Endothelial cell of umbilical vein (primary cell): ENCODE data around the gene PFN3. TPM values are rescaled to one million over a fixed set of nuclear protein-coding genes. Genes with fewer than 3 reads are reported as not detected.

Experiments used
- BruUV-seq: library from RNA; stranded (reverse); fragments of 400-500 nt; replicated peaks from 2 replicates; lab custom pipeline; 2021; lab: Mats Ljungman, UMichigan
- CTCF ChIA-PET: fragments of 300-600, 350-600 bp; sonication (Branson Sonifier 250); formaldehyde crosslinking; loops from one replicate; lab custom pipeline; 2021; ENCODE audit warnings: antibody characterized with exemption, inconsistent platforms; lab: Charles Lee
- POLR2A ChIA-PET: fragments of 300-600, 350-600 bp; sonication (Branson Sonifier 250); formaldehyde crosslinking; loops from one replicate; lab custom pipeline; 2021; ENCODE audit warnings: antibody characterized with exemption, inconsistent platforms; lab: Charles Lee
- DNase-seq: peaks from one replicate; pipeline ENCODE4 v3.0.0-alpha.2; 2011; ENCODE audit warnings: low read depth, low spot score
- FAIRE-seq: peaks from 2 replicates; lab custom pipeline; 2011; peaks lifted over from hg19 to GRCh38; lab: Jason Lieb, UNC
- H2AFZ ChIP-seq: 2 replicates; pipeline ENCODE4 v1.6.0; 2012; ENCODE audit warnings: low read depth, low read length, control low read depth, inconsistent platforms
- H3K27ac ChIP-seq: 2 replicates; pipeline ENCODE4 v1.5.1; 2011; ENCODE audit warnings: low read depth, mild to moderate bottlenecking, control low read depth, low read length, moderate library complexity; ENCODE audit not compliant: insufficient read depth
- H3K27me3 ChIP-seq, 2 experiments: 2 replicates each; pipeline versions ENCODE4 v1.6.0 to v1.6.1; 2011; ENCODE audit warnings: low read length in 2 of 2, mixed read lengths in 1 of 2; ENCODE audit not compliant: control insufficient read depth in 2 of 2, insufficient read depth in 2 of 2
- H3K36me3 ChIP-seq, 2 experiments: 2 replicates in 1 of 2; 3 replicates in 1 of 2; pipeline ENCODE4 v1.5.1; 2011; ENCODE audit warnings: low read length in 2 of 2, mild to moderate bottlenecking in 1 of 2, moderate library complexity in 1 of 2; ENCODE audit not compliant: control insufficient read depth in 2 of 2, insufficient read depth in 2 of 2; ENCODE audit errors: extremely low read depth in 1 of 2
- H3K4me1 ChIP-seq: 3 replicates; pipeline ENCODE4 v1.5.1; 2011; ENCODE audit warnings: mild to moderate bottlenecking, low read length; ENCODE audit not compliant: control insufficient read depth, insufficient read depth; ENCODE audit errors: extremely low read depth
- H3K4me2 ChIP-seq: 2 replicates; pipeline ENCODE4 v1.6.1; 2011; ENCODE audit warnings: low read length, control low read depth, mixed read lengths; ENCODE audit not compliant: insufficient read depth
- H3K4me3 ChIP-seq, 3 experiments: fragments of 200-600 bp in 1 of 3; sonication (generic), shearing (Covaris generic) in 1 of 3; replicated peaks in 1 of 3; 2 replicates each; pipeline ENCODE4 v1.5.1; 2011 to 2016; ENCODE audit warnings: control low read depth in 3 of 3, low read length in 3 of 3, mild to moderate bottlenecking in 2 of 3, inconsistent platforms in 1 of 3, low read depth in 1 of 3, moderate library complexity in 1 of 3; ENCODE audit not compliant: insufficient read depth in 1 of 3
- H3K79me2 ChIP-seq: 2 replicates; pipeline ENCODE4 v1.6.0; 2012; ENCODE audit warnings: low read length, inconsistent platforms; ENCODE audit not compliant: control insufficient read depth, insufficient read depth
- H3K9ac ChIP-seq: replicated peaks from 2 replicates; pipeline ENCODE3; 2011; ENCODE audit warnings: low read length, control low read depth; ENCODE audit not compliant: insufficient read depth; ENCODE audit errors: extremely low read depth
- H3K9me1 ChIP-seq: replicated peaks from 3 replicates; pipeline ENCODE4 v1.6.0; 2011; ENCODE audit warnings: mild to moderate bottlenecking, low read length; ENCODE audit not compliant: control insufficient read depth, insufficient read depth; ENCODE audit errors: extremely low read depth
- H3K9me3 ChIP-seq: replicated peaks from 2 replicates; pipeline ENCODE4 v1.5.1; 2012; ENCODE audit warnings: low read length, inconsistent platforms; ENCODE audit not compliant: control insufficient read depth, insufficient read depth
- H4K20me1 ChIP-seq: replicated peaks from 2 replicates; pipeline ENCODE3; 2011; ENCODE audit warnings: mild to moderate bottlenecking, low read length; ENCODE audit not compliant: control insufficient read depth, insufficient read depth; ENCODE audit errors: extremely low read depth
- EZH2 ChIP-seq: IDR thresholded peaks from 2 replicates; pipeline ENCODE4 v1.6.1; 2012; ENCODE audit warnings: borderline replicate concordance, low read depth, mild to moderate bottlenecking, moderate library complexity, low read length, inconsistent platforms; ENCODE audit not compliant: severe bottlenecking
- FOS ChIP-seq: IDR thresholded peaks from 2 replicates; pipeline ENCODE4 v1.6.1; 2011; ENCODE audit warnings: mild to moderate bottlenecking, low read length, moderate library complexity, borderline replicate concordance; ENCODE audit not compliant: insufficient read depth
- GATA2 ChIP-seq: IDR thresholded peaks from 2 replicates; pipeline ENCODE4 v1.7.0; 2011; ENCODE audit warnings: low read depth, mild to moderate bottlenecking, moderate library complexity, mixed read lengths, low read length; ENCODE audit not compliant: insufficient read length, insufficient read depth
- JUN ChIP-seq: IDR thresholded peaks from 2 replicates; pipeline ENCODE4 v1.6.1; 2011; ENCODE audit warnings: borderline replicate concordance, low read depth; ENCODE audit not compliant: insufficient read length, insufficient read depth
- MYC ChIP-seq: IDR thresholded peaks from one replicate; pipeline ENCODE4 v1.6.1; 2011; ENCODE audit warnings: mild to moderate bottlenecking, low read depth, low read length
- POLR2A ChIP-seq: IDR thresholded peaks from 2 replicates; pipeline ENCODE4 v1.6.1; 2012; ENCODE audit warnings: low read depth, mild to moderate bottlenecking, control low read depth, low read length
- POLR2AphosphoS5 ChIP-seq: IDR thresholded peaks from 2 replicates; pipeline ENCODE4 v1.6.1; 2012; ENCODE audit warnings: low read depth, mild to moderate bottlenecking, control low read depth, low read length, moderate library complexity; ENCODE audit not compliant: insufficient read depth
- dilution Hi-C: fragments of 300-500 bp; cut with MboI; formaldehyde crosslinking; loops from one replicate; pipeline ENCODE4 v1.15.0; 2019; ENCODE audit warnings: low sequenced_read_pairs; ENCODE audit not compliant: extremely low pct_ligation_motif_present
- intact Hi-C: fragments of 100-400 bp; cut with micrococcal nuclease; formaldehyde crosslinking; loops from one replicate; pipeline ENCODE4 v1.10.0; 2022
- polyA plus RNA-seq, 4 experiments: library from polyadenylated mRNA; depleted of rRNA in 3 of 4; stranded (reverse) in 3 of 4; unstranded in 1 of 4; fragments of >200 nt; gene quantifications; 2 replicates each; pipeline versions ENCODE4 v1.2.1 to v1.2.3, GENCODE V29; 2011 to 2012; ENCODE audit warnings: missing spikeins in 1 of 4
- total RNA-seq: library from RNA; stranded (reverse); gene quantifications from 2 replicates; pipeline ENCODE4 v1.2.3, GENCODE V29; 2021
- TF ChIP-seq, protein P1 (sequence below): IDR thresholded peaks from 2 replicates; pipeline ENCODE4 v1.6.1; 2011; ENCODE audit not compliant: insufficient read depth, insufficient read length
- TF ChIP-seq, protein P2 (sequence below), 2 donors: IDR thresholded peaks; 1 replicate in 1 of 2; 2 replicates in 1 of 2; pipeline ENCODE4 v1.5.1; 2011; ENCODE audit warnings: low read length in 2 of 2, mild to moderate bottlenecking in 2 of 2, moderate library complexity in 2 of 2, control low read depth in 1 of 2, inconsistent platforms in 1 of 2, low read depth in 1 of 2; ENCODE audit not compliant: insufficient read depth in 1 of 2; ENCODE audit errors: extremely low read depth in 1 of 2

The PFN3 gene
- total and polyA plus RNA-seq, 2 donors (not counting 3 experiments of a cell fraction or from before 2014, with no cell fraction given): not detected

DNA sequence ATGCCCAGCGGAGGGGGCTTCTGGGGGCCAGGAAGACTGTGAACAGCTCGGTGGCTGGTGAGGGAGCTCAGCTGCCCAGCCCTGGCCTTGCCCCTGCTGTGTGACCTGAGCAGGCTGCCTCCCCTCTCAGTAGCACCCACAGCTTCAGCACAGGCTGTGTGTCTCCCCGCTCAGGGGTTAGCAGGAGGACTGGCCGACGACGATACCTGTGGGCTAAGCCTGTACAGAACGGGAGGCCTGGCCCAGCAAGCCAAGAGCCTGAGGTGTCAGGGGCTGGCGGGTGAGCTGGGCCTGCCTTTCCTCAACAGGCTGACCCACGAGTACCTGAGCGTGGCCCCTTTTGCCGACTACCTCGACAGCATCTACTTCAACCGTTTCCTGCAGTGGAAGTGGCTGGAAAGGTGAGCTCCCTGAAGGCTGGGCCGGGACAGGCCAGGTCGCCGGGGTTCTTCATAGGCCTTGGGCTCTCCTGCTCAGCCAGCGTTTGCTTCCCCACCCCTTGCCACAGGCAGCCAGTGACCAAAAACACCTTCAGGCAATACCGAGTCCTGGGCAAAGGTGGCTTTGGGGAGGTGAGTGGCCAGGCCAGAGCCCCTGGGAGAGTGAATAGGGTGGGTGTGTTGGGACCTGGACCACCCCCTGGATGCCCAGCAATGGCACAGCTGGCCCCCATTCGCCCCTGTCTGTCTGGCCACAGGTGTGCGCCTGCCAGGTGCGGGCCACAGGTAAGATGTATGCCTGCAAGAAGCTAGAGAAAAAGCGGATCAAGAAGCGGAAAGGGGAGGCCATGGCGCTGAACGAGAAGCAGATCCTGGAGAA, 32.6 kb upstream of the PFN3 start:
- no peaks in the 10 kb centered on the region for H3K9me1 ChIP-seq
- no peak for FAIRE-seq
- BruUV-seq: no TSS peak
- dilution Hi-C loops (no loop called here), intact Hi-C loops (no loop called here)
- H3K9me3 ChIP-seq: no peaks in the 10 kb centered on the region
- no peaks in the 10 kb centered on the region for H4K20me1 ChIP-seq
- peaks cover 15% of the 10 kb centered on the region for H3K79me2 ChIP-seq
- H3K4me1 ChIP-seq: no peaks in the 10 kb centered on the region
- no peaks in the 10 kb centered on the region for H3K27me3 ChIP-seq
- H3K27ac ChIP-seq: no peak overlapping the region
- no peak overlapping the region for H2AFZ ChIP-seq
- ChIA-PET CTCF (interaction anchor here (1.0 to 2.0 kb wide), 3 partner anchors 22 to 42 kb away, joined by 4 to 5 read pairs (median 5); no protein-coding TSS in a partner anchor), POLR2A (no interaction called here)
- TF ChIP-seq GATA2 (no peak), JUN (no peak), MYC (no peak), POLR2AphosphoS5 (no peak), POLR2A (no peak), EZH2 (no peak), FOS (no peak)
- TF ChIP-seq, protein P1, sequence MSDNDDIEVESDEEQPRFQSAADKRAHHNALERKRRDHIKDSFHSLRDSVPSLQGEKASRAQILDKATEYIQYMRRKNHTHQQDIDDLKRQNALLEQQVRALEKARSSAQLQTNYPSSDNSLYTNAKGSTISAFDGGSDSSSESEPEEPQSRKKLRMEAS: no peak
- TF ChIP-seq, protein P2, sequence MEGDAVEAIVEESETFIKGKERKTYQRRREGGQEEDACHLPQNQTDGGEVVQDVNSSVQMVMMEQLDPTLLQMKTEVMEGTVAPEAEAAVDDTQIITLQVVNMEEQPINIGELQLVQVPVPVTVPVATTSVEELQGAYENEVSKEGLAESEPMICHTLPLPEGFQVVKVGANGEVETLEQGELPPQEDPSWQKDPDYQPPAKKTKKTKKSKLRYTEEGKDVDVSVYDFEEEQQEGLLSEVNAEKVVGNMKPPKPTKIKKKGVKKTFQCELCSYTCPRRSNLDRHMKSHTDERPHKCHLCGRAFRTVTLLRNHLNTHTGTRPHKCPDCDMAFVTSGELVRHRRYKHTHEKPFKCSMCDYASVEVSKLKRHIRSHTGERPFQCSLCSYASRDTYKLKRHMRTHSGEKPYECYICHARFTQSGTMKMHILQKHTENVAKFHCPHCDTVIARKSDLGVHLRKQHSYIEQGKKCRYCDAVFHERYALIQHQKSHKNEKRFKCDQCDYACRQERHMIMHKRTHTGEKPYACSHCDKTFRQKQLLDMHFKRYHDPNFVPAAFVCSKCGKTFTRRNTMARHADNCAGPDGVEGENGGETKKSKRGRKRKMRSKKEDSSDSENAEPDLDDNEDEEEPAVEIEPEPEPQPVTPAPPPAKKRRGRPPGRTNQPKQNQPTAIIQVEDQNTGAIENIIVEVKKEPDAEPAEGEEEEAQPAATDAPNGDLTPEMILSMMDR (IDR thresholded peaks at IDR 0.05; ENCODE audit: extremely low read depth in 1 of 2, insufficient read depth in 1 of 2, low read depth in 1 of 2, low read length in 2 of 2): no peak
- H3K4me2 ChIP-seq: no peak overlapping the region
- no peak overlapping the region for H3K9ac ChIP-seq
- H3K4me3 ChIP-seq: no peak overlapping the region
- H3K36me3 ChIP-seq: peaks cover 11 to 31% of the 10 kb centered on the region in 2 experiments
- DNase-seq: no peak
